T-helper 2 cell treated with Interferon-gamma antibody and Interleukin-4, amounts not matched to agents 5 μg/mL and 100 μg/mL, for 36 hours (primary cell): ENCODE data around the gene CD58.

ENCODE experiments used
- DNase-seq: peaks from one replicate; pipeline ENCODE4 v3.0.0; 2021; ENCODE audit warnings: low spot score
- H3K27ac Mint-ChIP-seq: one replicate; pipeline ENCODE4 v1.8.0; 2021; ENCODE audit warnings: mild to moderate bottlenecking, mixed read lengths
- H3K27me3 Mint-ChIP-seq: one replicate; pipeline ENCODE4 v1.8.0; 2021; ENCODE audit warnings: low read depth, mixed read lengths
- H3K36me3 Mint-ChIP-seq: one replicate; pipeline ENCODE4 v1.8.0; 2021; ENCODE audit warnings: low read depth, mixed read lengths
- H3K4me1 Mint-ChIP-seq: one replicate; pipeline ENCODE4 v1.8.0; 2021; ENCODE audit warnings: low read depth, mixed read lengths
- H3K4me3 Mint-ChIP-seq: one replicate; pipeline ENCODE4 v1.8.0; 2022; ENCODE audit warnings: mild to moderate bottlenecking, moderate library complexity, mixed read lengths
- H3K9me3 Mint-ChIP-seq: one replicate; pipeline ENCODE4 v1.8.0; 2021; ENCODE audit warnings: mixed read lengths

CD58 gene

GRCh38 chr1:116471241-116471640 lies 99.6 kb downstream of the CD58 start:
- no peak overlapping the region for H3K27ac Mint-ChIP-seq

GRCh38 chr1:116470671-116471070 lies 100.2 kb downstream of the CD58 start:
- Mint-ChIP-seq H3K36me3 (no peaks in the 10 kb centered on the region), H3K4me1 (no peaks in the 10 kb centered on the region), H3K9me3 (no peaks in the 10 kb centered on the region), H3K27me3 (peaks cover 17% of the 10 kb centered on the region), H3K27ac (no peak overlapping the region), H3K4me3 (no peak overlapping the region)
- DNase-seq = no peak

More at GRCh38 chr1:116471241-116471640, 99.6 kb downstream of the CD58 start:
- Mint-ChIP-seq H3K27me3 (peaks cover 14% of the 10 kb centered on the region), H3K36me3 (no peaks in the 10 kb centered on the region), H3K4me1 (no peaks in the 10 kb centered on the region), H3K4me3 (no peak overlapping the region), H3K9me3 (no peaks in the 10 kb centered on the region)
- no peak for DNase-seq

GRCh38 chr1:116466810-116467557 lies 103.8 kb downstream of the CD58 start:
- Mint-ChIP-seq H3K36me3 (no peaks in the 10 kb centered on the region), H3K27me3 (peaks cover 24% of the 10 kb centered on the region), H3K27ac (no peak overlapping the region), H3K4me3 (no peak overlapping the region), H3K9me3 (no peaks in the 10 kb centered on the region), H3K4me1 (no peaks in the 10 kb centered on the region)
- DNase-seq = no peak

- no peak for DNase-seq
- H3K4me1 Mint-ChIP-seq = no peaks in the 10 kb centered on the region
- H3K4me3 Mint-ChIP-seq = no peak overlapping the region
- no peaks in the 10 kb centered on the region for H3K9me3 Mint-ChIP-seq
- no peak overlapping the region for H3K27ac Mint-ChIP-seq
- H3K36me3 Mint-ChIP-seq = no peaks in the 10 kb centered on the region
- peaks cover 19% of the 10 kb centered on the region for H3K27me3 Mint-ChIP-seq
These were observed 104.8 kb downstream of the CD58 start for GRCh38 chr1:116465845-116466685.

- H3K9me3 Mint-ChIP-seq = no peaks in the 10 kb centered on the region
- no peaks in the 10 kb centered on the region for H3K4me1 Mint-ChIP-seq
These were observed 105.4 kb downstream of the CD58 start for GRCh38 chr1:116465477-116465844.

More at GRCh38 chr1:116465477-116465844, 105.4 kb downstream of the CD58 start:
- H3K27me3 Mint-ChIP-seq = peaks cover 19% of the 10 kb centered on the region
- no peak for DNase-seq
- no peak overlapping the region for H3K27ac Mint-ChIP-seq
- H3K4me3 Mint-ChIP-seq = no peak overlapping the region
- H3K36me3 Mint-ChIP-seq = no peaks in the 10 kb centered on the region
